Astrocyte of the cerebellum (primary cell): ENCODE data around the gene CLMN.

ENCODE experiments used
- DNase-seq: peaks from one replicate; pipeline ENCODE4 v3.0.0-alpha.2; 2011; ENCODE audit warnings: low read depth
- H3K4me3 ChIP-seq: 2 replicates; pipeline ENCODE4 v1.5.1; 2011; ENCODE audit warnings: mild to moderate bottlenecking, low read depth, low read length, moderate library complexity
- in situ Hi-C: cut with HindIII; loops from 2 replicates; pipeline ENCODE4 v1.10.0; 2017; ENCODE audit warnings: low sequenced_read_pairs
- TF ChIP-seq, protein P1 (sequence below): IDR thresholded peaks from 2 replicates; pipeline ENCODE4 v1.5.1; 2012; ENCODE audit warnings: low read length, low read depth, moderate library complexity, mild to moderate bottlenecking; ENCODE audit errors: missing control alignments

The CLMN gene

DNA sequence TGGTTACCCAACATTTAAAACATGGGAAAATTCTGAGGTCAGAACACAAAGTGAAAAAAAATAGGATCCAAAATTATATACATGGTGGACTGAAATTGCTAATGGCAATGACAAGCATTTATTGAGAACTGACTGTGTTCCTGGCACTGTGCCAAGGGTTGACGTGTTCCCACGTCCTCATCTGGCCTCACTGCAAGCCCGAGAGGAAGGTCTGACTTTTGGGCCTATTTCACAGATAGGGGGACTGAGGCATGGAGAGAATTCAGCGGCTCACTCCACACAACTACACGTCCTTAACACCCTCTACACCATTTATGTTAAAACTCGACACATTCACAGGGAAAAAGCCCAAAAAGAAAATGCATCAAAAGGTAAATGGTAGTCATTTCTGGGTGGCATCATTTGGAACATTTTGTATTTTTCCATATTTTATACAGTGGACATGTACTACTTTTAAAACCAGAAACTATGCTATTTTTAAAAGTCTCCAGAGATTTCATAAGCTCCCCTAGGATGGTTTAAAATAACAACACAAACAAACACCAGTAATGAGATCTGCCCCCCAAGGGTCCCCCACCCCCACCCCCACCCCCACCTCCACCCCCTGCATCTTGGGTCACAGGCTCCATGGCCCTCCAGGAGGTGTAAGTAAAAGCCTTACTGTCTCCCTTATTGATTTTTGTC is 27.7 kb downstream of the CLMN start:
- peak; percentile 26 for DNase-seq
- in situ Hi-C loops: no loop called here
- H3K4me3 ChIP-seq: no peak overlapping the region
- TF ChIP-seq, protein P1, sequence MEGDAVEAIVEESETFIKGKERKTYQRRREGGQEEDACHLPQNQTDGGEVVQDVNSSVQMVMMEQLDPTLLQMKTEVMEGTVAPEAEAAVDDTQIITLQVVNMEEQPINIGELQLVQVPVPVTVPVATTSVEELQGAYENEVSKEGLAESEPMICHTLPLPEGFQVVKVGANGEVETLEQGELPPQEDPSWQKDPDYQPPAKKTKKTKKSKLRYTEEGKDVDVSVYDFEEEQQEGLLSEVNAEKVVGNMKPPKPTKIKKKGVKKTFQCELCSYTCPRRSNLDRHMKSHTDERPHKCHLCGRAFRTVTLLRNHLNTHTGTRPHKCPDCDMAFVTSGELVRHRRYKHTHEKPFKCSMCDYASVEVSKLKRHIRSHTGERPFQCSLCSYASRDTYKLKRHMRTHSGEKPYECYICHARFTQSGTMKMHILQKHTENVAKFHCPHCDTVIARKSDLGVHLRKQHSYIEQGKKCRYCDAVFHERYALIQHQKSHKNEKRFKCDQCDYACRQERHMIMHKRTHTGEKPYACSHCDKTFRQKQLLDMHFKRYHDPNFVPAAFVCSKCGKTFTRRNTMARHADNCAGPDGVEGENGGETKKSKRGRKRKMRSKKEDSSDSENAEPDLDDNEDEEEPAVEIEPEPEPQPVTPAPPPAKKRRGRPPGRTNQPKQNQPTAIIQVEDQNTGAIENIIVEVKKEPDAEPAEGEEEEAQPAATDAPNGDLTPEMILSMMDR: no peak

DNA sequence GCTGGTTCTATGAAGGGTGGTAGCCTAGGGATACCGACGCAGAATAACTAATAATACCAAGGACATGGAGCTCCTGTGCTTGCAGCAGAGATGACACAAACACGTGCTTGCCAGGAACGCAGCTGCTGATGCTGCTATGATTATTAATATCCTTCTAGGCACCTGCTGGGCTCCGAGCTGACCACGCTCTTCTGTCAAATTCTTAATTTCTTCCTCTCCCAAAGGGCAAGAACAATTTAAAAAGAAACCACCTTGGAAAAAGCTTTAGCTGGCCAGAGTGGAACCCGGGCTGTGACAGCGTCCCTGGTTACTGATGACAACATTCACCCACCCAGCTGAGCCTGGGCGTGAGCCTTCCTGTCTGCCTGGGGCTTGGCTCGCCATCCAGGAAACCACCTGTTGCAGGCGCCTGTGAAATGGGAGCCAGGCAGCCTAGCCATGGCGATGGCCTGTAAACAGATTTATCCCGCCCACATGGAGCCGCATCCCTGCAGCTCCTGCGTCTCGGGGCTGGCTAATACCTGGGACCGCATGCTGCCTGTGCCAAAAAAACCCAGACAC is 28.8 kb downstream of the CLMN start:
- DNase-seq: no peak
- no peak overlapping the region for H3K4me3 ChIP-seq
- in situ Hi-C loops: no loop called here
- TF ChIP-seq, protein P1: no peak

DNA sequence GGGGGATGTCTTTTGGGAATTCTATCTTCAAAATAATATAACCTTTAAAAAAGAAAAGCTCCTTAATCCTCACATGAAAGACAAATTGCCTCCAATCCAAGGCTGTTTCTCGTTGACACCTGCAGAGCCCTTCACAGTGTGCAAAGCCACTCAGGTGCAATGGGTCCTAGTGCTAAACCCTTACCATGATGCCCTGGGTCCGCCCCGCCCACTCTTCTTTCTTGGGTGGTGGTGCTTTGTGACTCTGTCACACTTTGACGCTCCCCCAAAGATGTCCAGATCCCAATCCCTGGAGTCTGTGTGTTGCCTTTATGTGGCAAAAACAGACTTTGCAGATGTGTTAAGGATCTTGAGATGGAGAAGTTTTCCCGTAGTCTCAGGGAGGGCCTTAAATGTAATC is 29.7 kb downstream of the CLMN start:
- H3K4me3 ChIP-seq: no peak overlapping the region
- no peak for DNase-seq
- in situ Hi-C loops: no loop called here
- TF ChIP-seq, protein P1: no peak

DNA sequence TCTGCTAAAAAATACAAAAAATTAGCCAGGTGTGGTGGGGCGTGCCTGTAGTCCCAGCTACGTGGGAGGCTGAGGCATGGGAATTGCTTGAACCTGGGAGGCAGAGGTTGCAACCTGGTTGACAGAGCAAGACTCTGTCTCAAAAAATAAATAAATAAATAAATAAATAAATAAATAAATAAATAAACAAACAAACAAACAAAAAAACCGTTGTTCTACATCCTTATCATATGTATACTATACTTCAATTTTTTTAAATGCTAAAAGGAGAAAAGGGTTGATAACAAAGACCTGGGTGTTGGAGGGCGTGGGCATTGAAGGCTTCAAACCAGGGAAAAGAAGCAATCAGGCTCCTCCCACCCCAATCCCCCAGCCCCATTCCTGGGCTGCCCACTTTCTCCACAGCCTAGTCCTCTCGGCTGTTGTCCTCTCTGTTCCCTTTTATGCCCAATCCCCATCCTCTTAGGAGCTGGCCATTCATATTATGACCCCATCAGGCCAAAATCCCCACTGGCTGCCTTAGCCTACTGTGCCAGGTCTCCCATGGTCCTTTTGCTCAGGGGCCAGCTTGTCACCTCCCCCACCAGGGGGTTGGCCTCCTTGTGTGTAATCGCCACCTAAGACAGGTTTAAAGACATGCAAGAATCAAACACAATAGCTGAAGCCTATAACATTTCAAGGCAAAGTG is 30.2 kb downstream of the CLMN start:
- in situ Hi-C loops: no loop called here
- TF ChIP-seq, protein P1: no peak
- DNase-seq: no peak
- no peak overlapping the region for H3K4me3 ChIP-seq

DNA sequence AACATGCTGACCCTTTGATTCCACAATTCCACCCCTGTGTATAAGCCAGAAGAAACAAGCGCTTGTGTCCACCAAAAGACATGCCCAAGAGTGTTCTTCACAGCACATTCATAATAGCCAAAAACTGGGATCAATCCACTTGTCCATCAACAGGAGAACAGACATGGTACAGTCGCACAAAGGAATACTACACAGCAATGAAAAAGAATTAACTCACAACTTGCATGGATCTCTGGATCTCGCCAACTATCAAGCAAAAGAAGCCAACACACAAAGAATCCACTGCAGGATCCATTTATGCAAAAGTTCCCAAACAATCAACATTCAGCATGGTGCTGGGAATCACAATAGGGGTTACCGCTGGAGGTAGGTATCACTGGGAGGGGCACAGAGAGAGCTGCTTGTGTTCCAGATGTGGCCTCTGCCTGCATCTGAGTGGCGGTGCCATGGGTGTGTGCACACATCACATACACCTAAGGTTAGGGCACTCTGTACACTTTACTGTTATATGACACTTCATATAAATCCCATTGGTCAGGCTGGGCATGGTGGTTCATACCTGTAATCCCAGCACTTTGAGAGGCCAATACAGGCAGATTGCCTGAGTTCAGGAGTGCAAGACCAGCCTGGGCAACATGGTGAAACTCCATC is 30.9 kb downstream of the CLMN start:
- TF ChIP-seq, protein P1: no peak
- in situ Hi-C loops: no loop called here
- DNase-seq: no peak

DNA sequence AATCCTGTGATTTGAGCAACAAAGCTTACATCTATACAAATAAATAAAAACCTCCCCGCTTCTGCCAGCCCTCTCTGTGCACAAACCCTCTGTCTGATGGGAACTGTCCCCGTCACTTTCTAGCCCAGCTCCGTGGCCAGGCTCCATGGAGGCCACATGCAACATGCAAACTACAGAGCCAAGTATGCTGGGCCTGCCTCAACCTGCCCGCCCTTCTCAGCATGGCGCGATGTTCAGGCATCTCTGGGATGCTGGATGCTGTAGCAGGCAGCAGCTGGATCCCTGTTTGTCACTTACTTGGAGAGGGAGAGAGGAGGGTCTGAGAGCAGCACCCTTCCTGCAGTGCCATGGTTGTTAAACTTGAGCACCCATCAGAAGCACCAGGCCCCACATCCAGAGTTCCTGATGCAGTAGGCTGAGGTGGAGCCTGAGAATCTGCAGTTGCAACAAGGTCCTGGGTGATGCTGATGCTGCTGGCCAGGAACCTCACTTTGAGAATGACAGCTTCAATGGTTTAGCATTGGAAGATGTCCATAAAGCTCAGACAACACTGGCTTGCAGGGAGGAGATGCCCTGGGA is 32.4 kb downstream of the CLMN start:
- TF ChIP-seq, protein P1: no peak
- no peak for DNase-seq
- no peak overlapping the region for H3K4me3 ChIP-seq
- in situ Hi-C loops: no loop called here

More for the DNA sequence above, 30.9 kb downstream of the CLMN start:
- no peak overlapping the region for H3K4me3 ChIP-seq
